Measurements from ENCODE around the gene ADCY10. TPM values are rescaled to one million over a fixed set of nuclear protein-coding genes. Genes with fewer than 3 reads are reported as not detected.

ADCY10 gene
- total and polyA plus RNA-seq, 9 of the 15 experiments (the other 6 are each of a cell fraction or from before 2014, with no cell fraction given) = 0.08 to 0.86 (median 0.22) TPM

DNA sequence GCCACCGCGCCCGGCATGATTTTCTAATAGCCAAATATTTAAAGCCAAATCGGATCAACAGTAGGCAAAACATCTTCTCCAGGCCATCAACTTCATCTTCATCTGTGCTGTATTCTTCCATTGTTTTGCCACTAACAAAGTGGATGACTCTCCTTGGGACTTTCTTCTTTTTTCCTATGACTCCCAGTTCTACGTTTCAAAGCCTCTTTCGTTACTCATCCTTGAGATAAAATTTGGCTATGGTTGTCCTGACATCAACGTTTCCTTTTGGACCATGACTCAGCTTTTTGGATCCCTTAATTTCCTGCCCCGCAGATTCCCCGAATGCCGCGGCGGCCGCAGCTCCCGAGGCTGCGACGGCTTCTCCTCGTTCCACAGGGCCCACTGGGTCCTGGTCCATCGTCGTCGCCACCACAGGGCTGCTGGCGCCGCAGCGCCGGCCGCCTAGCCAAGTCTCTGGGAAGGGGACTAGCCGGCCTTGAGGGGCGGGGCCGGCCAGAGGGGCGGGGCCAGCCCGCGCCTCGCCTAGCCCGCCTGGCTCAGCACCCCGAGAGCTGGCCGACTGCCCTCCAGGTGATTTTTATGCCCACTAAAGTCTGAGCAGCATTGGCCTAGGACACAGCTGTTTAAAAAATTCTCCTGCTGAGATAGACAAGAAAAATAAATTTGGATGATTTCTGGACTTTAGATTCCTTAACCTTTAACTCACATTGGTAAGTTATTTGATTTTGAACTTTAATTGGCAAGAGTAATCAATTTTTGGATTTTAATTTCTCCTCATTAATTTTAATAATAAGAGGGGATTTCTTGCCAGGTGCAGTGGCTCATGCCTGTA, 93.9 kb downstream of the ADCY10 start:
- no peaks in the 10 kb centered on the region; the same call in 2 of the 3 replicates for H3K79me2 ChIP-seq (ENCODE audit: control insufficient read depth, insufficient read depth, low read length)
- no peaks in the 10 kb centered on the region for H3K36me3 ChIP-seq (ENCODE audit: control insufficient read depth, insufficient read depth, low read length)
- in situ Hi-C loops (cut with MboI) (no loop called here), intact Hi-C loops (cut with micrococcal nuclease) (loop anchor here (2.0 to 5.0 kb wide), 3 partner anchors 41 to 117 kb away; partner anchors contain the start of genes DCAF6 and MPC2)
- DNase-seq (ENCODE audit: extremely low read depth in 1 of 4, low spot score in 3 of 4) = peak; percentile 90 to 94 (median 92)
- TSS peak; percentile 92 for BruUV-seq (replicated peaks)
- H4K20me1 ChIP-seq (replicated peaks; ENCODE audit: control insufficient read depth, insufficient read depth, low read length) = no peaks in the 10 kb centered on the region
- H3K9ac ChIP-seq (ENCODE audit: insufficient read depth in 1 of 2, low read depth in 2 of 2, low read length in 2 of 2) = peak overlapping the region; percentile 68 to 90
- H3K27me3 ChIP-seq (ENCODE audit: control insufficient read depth in 2 of 2, insufficient read depth in 2 of 2, low read length in 2 of 2) = no peaks in the 10 kb centered on the region
- WGBS (ENCODE audit: insufficient coverage, low coverage, missing lambda C conversion rate) = 9% methylated on average over 35 of the region's 35 CpGs
- peak overlapping the region; percentile 82 for H3K4me2 ChIP-seq (ENCODE audit: insufficient read depth, low read length)
- ChIA-PET POLR2A (interaction anchor here (0.6 to 1.6 kb wide), 7 partner anchors 10 to 279 kb away, joined by 3 to 10 read pairs (median 3); no protein-coding TSS in a partner anchor), CTCF (ENCODE audit: low intra/inter-chr PET ratio) (interaction anchor here (0.6 kb wide), 1 partner anchor 104 kb away, joined by 3 read pairs; no protein-coding TSS in a partner anchor)
- FAIRE-seq = peak; percentile 15
- H3K9me1 ChIP-seq (ENCODE audit: control insufficient read depth, insufficient read depth, low read length) = no peaks in the 10 kb centered on the region
- H3K27ac ChIP-seq (ENCODE audit: extremely low read depth, low read depth, low read length) = peak overlapping the region; percentile 71
- H3K4me3 ChIP-seq = peak overlapping the region; percentile 38
- H3K4me1 ChIP-seq (replicated peaks in 1 of 2; ENCODE audit: control insufficient read depth in 2 of 2, insufficient read depth in 2 of 2, low read length in 2 of 2) = peaks cover 22 to 41% of the 10 kb centered on the region in 2 experiments
- H2AFZ ChIP-seq (ENCODE audit: low read depth, low read length) = peak overlapping the region; percentile 87
- peak; percentile 94 for ATAC-seq
- H3K9me3 ChIP-seq (replicated peaks; ENCODE audit: control insufficient read depth, insufficient read depth, low read depth, low read length) = peaks cover 3% of the 10 kb centered on the region; the same call in 1 of the 2 replicates
- TF ChIP-seq, protein P1, sequence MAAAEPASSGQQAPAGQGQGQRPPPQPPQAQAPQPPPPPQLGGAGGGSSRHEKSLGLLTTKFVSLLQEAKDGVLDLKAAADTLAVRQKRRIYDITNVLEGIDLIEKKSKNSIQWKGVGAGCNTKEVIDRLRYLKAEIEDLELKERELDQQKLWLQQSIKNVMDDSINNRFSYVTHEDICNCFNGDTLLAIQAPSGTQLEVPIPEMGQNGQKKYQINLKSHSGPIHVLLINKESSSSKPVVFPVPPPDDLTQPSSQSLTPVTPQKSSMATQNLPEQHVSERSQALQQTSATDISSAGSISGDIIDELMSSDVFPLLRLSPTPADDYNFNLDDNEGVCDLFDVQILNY (CRISPR knock-in tag; IDR thresholded peaks at IDR 0.05) = no peak
- TF ChIP-seq SIX5 (IDR thresholded peaks at IDR 0.05; ENCODE audit: borderline replicate concordance in 1 of 2, insufficient read depth in 1 of 2, low read depth in 1 of 2, low read length in 2 of 2) (no peak), RBM22 (IDR thresholded peaks at IDR 0.05; ENCODE audit: low read depth, low read length, poor library complexity, severe bottlenecking) (no peak), PHTF2 (CRISPR knock-in tag; IDR thresholded peaks at IDR 0.05) (no peak), ZNF184 (CRISPR knock-in tag; IDR thresholded peaks at IDR 0.05) (no peak), ZNF143 (CRISPR knock-in tag; IDR thresholded peaks at IDR 0.05) (no peak), PHB2 (IDR thresholded peaks at IDR 0.05; ENCODE audit: low read depth) (no peak), NCOR1 (IDR thresholded peaks at IDR 0.05) (0 out of 2 replicates have a peak, but pooled peaks have one; percentile 3), MCM5 (IDR thresholded peaks at IDR 0.05; ENCODE audit: low read depth) (no peak)
- TF ChIP-seq, protein P2, sequence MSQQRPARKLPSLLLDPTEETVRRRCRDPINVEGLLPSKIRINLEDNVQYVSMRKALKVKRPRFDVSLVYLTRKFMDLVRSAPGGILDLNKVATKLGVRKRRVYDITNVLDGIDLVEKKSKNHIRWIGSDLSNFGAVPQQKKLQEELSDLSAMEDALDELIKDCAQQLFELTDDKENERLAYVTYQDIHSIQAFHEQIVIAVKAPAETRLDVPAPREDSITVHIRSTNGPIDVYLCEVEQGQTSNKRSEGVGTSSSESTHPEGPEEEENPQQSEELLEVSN (IDR thresholded peaks at IDR 0.05; ENCODE audit: borderline replicate concordance in 1 of 2, extremely low read depth in 1 of 2, insufficient read depth in 1 of 2, insufficient read length in 1 of 2, low read depth in 1 of 2, low read length in 1 of 2, poor library complexity in 1 of 2, severe bottlenecking in 1 of 2) = peak; percentile 56 to 79
- TF ChIP-seq, protein P3, sequence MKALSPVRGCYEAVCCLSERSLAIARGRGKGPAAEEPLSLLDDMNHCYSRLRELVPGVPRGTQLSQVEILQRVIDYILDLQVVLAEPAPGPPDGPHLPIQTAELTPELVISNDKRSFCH (CRISPR knock-in tag; IDR thresholded peaks at IDR 0.05) = no peak
- TF ChIP-seq, protein P3 (tag; IDR thresholded peaks at IDR 0.05) = peak; percentile 54; the same call in 1 of the 2 replicates
